ENCODE results near the gene ACTL6A. TPM values are rescaled to one million over a fixed set of nuclear protein-coding genes. Genes with fewer than 3 reads are reported as not detected.

ACTL6A gene
- polyA plus RNA-seq, 2 of the 4 experiments (the other 2 are of a cell fraction), result 116 to 130 TPM

DNA sequence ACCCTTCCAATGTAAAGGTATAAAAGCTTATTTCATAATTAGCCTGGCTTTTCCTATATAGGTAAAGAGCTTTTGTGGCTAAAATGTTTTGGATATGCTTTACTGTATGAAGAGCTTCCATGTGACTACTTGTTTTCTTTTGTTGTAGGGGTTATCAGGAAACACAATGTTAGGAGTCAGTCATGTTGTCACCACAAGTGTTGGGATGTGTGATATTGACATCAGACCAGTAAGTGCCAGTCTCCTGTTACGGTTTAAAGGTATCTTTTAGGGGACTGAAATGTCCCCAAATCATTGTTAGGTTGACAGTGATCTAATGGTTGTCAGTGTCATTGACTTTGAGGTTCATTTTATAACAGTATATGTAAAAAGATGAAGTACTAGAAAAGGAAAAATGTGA lies 18.3 kb downstream of the ACTL6A start:
- FAIRE-seq (no peak), DNase-seq (ENCODE audit: low read depth in 1 of 2, low spot score in 1 of 2) (no peak), ATAC-seq (no peak)
- Histone ChIP-seq H3K4me3 (no peak overlapping the region), H3K4me2 (no peak overlapping the region), H3K27ac (no peak overlapping the region), H3K4me1 (no peaks in the 10 kb centered on the region), H3K9me3 (no peaks in the 10 kb centered on the region)
- POLR2A ChIA-PET, result interaction anchor here (0.7 kb wide), 1 partner anchor 24 kb away, joined by 3 read pairs; the partner anchor contains the start of gene NDUFB5
- CTCF ChIA-PET, result no interaction called here
- no peak for TF ChIP-seq HDAC2 (IDR thresholded peaks at IDR 0.05)
- no peak for TF ChIP-seq ZSCAN20 (CRISPR knock-in tag; IDR thresholded peaks at IDR 0.05)
- TF ChIP-seq JUN (IDR thresholded peaks at IDR 0.05), result no peak
- TF ChIP-seq EHMT2 (IDR thresholded peaks at IDR 0.05; ENCODE audit: low read depth), result no peak
- TF ChIP-seq, protein P1, sequence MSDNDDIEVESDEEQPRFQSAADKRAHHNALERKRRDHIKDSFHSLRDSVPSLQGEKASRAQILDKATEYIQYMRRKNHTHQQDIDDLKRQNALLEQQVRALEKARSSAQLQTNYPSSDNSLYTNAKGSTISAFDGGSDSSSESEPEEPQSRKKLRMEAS (IDR thresholded peaks at IDR 0.05), result no peak
- TF ChIP-seq TP53 (CRISPR knock-in tag; IDR thresholded peaks at IDR 0.05), result no peak
- TF ChIP-seq, protein P2, sequence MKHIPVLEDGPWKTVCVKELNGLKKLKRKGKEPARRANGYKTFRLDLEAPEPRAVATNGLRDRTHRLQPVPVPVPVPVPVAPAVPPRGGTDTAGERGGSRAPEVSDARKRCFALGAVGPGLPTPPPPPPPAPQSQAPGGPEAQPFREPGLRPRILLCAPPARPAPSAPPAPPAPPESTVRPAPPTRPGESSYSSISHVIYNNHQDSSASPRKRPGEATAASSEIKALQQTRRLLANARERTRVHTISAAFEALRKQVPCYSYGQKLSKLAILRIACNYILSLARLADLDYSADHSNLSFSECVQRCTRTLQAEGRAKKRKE (CRISPR knock-in tag; IDR thresholded peaks at IDR 0.05; ENCODE audit: low read depth), result no peak
- TF ChIP-seq, protein P3, sequence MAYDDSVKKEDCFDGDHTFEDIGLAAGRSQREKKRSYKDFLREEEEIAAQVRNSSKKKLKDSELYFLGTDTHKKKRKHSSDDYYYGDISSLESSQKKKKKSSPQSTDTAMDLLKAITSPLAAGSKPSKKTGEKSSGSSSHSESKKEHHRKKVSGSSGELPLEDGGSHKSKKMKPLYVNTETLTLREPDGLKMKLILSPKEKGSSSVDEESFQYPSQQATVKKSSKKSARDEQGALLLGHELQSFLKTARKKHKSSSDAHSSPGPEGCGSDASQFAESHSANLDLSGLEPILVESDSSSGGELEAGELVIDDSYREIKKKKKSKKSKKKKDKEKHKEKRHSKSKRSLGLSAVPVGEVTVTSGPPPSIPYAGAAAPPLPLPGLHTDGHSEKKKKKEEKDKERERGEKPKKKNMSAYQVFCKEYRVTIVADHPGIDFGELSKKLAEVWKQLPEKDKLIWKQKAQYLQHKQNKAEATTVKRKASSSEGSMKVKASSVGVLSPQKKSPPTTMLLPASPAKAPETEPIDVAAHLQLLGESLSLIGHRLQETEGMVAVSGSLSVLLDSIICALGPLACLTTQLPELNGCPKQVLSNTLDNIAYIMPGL (CRISPR knock-in tag; IDR thresholded peaks at IDR 0.05; ENCODE audit: borderline replicate concordance), result no peak
- TF ChIP-seq RARB (CRISPR knock-in tag; IDR thresholded peaks at IDR 0.05), result no peak
- TF ChIP-seq, protein P4, sequence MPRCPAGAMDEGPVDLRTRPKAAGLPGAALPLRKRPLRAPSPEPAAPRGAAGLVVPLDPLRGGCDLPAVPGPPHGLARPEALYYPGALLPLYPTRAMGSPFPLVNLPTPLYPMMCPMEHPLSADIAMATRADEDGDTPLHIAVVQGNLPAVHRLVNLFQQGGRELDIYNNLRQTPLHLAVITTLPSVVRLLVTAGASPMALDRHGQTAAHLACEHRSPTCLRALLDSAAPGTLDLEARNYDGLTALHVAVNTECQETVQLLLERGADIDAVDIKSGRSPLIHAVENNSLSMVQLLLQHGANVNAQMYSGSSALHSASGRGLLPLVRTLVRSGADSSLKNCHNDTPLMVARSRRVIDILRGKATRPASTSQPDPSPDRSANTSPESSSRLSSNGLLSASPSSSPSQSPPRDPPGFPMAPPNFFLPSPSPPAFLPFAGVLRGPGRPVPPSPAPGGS (IDR thresholded peaks at IDR 0.05), result no peak
- no peak for TF ChIP-seq NPAS2 (CRISPR knock-in tag; IDR thresholded peaks at IDR 0.05; ENCODE audit: borderline replicate concordance)
- WGBS (ENCODE audit: missing lambda C conversion rate), result 95% methylated on average over 1 of the region's 1 CpG

DNA sequence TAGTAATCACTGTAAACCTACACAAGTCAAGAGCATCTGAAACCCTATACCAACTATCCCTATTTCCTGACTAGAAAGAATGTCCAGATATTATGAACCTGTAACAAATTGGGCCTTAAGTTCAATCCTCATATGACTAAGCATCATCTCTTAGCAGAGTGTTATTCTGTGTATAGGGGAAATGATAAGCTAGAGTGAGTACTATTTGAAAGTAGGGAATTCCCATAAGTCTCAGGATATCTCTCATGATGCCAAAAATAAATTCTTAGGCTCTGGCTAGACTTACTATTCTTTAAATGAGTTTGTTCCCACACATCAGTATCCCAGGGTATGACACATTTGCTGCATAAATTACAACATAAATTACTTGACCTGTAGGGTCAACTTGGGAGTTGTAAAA lies 26.4 kb downstream of the ACTL6A start:
- Histone ChIP-seq H3K4me3 (no peak overlapping the region), H3K4me2 (no peak overlapping the region), H3K4me1 (no peaks in the 10 kb centered on the region), H3K27ac (no peak overlapping the region), H3K9me3 (no peaks in the 10 kb centered on the region)
- no peak for DNase-seq (ENCODE audit: low read depth in 1 of 2, low spot score in 1 of 2)
- FAIRE-seq, result no peak
- ATAC-seq, result no peak
- CTCF ChIA-PET, result interaction anchor here (0.6 kb wide), 2 partner anchors 36 to 340 kb away, joined by 3 read pairs; no protein-coding TSS in a partner anchor
- no peak for TF ChIP-seq KDM5A (IDR thresholded peaks at IDR 0.05)
- TF ChIP-seq KDM1A (IDR thresholded peaks at IDR 0.05; ENCODE audit: low read depth), result no peak
- no peak for TF ChIP-seq POLR2AphosphoS2 (conservative IDR thresholded peaks at IDR 0.05; ENCODE audit: low read length)
- TF ChIP-seq, protein P5, sequence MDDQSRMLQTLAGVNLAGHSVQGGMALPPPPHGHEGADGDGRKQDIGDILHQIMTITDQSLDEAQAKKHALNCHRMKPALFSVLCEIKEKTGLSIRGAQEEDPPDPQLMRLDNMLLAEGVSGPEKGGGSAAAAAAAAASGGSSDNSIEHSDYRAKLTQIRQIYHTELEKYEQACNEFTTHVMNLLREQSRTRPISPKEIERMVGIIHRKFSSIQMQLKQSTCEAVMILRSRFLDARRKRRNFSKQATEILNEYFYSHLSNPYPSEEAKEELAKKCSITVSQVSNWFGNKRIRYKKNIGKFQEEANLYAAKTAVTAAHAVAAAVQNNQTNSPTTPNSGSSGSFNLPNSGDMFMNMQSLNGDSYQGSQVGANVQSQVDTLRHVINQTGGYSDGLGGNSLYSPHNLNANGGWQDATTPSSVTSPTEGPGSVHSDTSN (IDR thresholded peaks at IDR 0.05), result no peak
- TF ChIP-seq JUN (IDR thresholded peaks at IDR 0.05), result no peak
- no peak for TF ChIP-seq ZC3H11A (IDR thresholded peaks at IDR 0.05)
- no peak for TF ChIP-seq NPAS2 (CRISPR knock-in tag; IDR thresholded peaks at IDR 0.05; ENCODE audit: borderline replicate concordance)
- no peak for TF ChIP-seq CEBPB (IDR thresholded peaks at IDR 0.05)
- TF ChIP-seq EHF (CRISPR knock-in tag; IDR thresholded peaks at IDR 0.05), result no peak
- POLR2A ChIA-PET, result interaction anchor here (0.6 kb wide), 1 partner anchor 60 kb away, joined by 9 read pairs; no protein-coding TSS in a partner anchor

DNA sequence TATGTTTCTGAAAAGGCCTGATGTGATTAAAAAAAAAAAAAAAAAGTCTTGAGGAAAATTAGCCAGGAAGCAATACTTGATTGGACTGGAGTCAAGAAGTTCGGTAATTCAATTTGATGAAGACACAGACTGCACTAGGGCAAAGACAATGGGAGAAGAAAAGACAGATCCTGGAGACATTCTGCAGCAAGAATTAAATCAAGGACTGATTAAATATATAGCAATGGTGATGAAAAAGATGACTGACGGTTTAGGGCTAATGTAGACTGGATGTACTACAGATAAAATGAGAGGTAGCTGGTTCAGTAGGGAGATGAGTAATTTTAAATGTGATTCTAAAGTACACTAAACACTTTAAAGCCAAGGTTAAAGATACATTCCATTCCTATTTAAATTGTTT lies 27.9 kb downstream of the ACTL6A start:
- ChIA-PET CTCF (interaction anchor here (0.5 kb wide), 1 partner anchor 1300 kb away, joined by 3 read pairs; no protein-coding TSS in a partner anchor), POLR2A (no interaction called here)
- WGBS (ENCODE audit: missing lambda C conversion rate), result 89% methylated on average over 2 of the region's 2 CpGs
- Histone ChIP-seq H3K9me3 (no peaks in the 10 kb centered on the region), H3K4me3 (no peak overlapping the region), H3K27ac (no peak overlapping the region), H3K4me1 (no peaks in the 10 kb centered on the region), H3K4me2 (no peak overlapping the region)
- ATAC-seq (no peak), FAIRE-seq (no peak), DNase-seq (ENCODE audit: low read depth in 1 of 2, low spot score in 1 of 2) (no peak)
- TF ChIP-seq SMC3 (IDR thresholded peaks at IDR 0.05) (no peak), HOXB5 (CRISPR knock-in tag; IDR thresholded peaks at IDR 0.05) (no peak)
- TF ChIP-seq, protein P1 (IDR thresholded peaks at IDR 0.05), result no peak

Data from A549 (cell line).